ENCODE measurements around the gene CD34. TPM values are rescaled to one million over a fixed set of nuclear protein-coding genes. Genes with fewer than 3 reads are reported as not detected.
A peak's percentile ranks its signal among the peaks of the same experiment; 100 is the strongest.

The CD34 gene
- total RNA-seq, 6 experiments from 2014 or later: 0.70 to 2.7 (median 2.2) TPM

- intact Hi-C loops (cut with DNase I): loop anchor here (5.0 kb wide), 1 partner anchor 38 kb away; no protein-coding TSS in a partner anchor
- H3K27me3 ChIP-seq: no peaks in the 10 kb centered on the region
- H3K4me3 ChIP-seq: no peak overlapping the region
- TF ChIP-seq POLR2A (IDR thresholded peaks at IDR 0.05): no peak
- TF ChIP-seq, protein P1, sequence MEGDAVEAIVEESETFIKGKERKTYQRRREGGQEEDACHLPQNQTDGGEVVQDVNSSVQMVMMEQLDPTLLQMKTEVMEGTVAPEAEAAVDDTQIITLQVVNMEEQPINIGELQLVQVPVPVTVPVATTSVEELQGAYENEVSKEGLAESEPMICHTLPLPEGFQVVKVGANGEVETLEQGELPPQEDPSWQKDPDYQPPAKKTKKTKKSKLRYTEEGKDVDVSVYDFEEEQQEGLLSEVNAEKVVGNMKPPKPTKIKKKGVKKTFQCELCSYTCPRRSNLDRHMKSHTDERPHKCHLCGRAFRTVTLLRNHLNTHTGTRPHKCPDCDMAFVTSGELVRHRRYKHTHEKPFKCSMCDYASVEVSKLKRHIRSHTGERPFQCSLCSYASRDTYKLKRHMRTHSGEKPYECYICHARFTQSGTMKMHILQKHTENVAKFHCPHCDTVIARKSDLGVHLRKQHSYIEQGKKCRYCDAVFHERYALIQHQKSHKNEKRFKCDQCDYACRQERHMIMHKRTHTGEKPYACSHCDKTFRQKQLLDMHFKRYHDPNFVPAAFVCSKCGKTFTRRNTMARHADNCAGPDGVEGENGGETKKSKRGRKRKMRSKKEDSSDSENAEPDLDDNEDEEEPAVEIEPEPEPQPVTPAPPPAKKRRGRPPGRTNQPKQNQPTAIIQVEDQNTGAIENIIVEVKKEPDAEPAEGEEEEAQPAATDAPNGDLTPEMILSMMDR (IDR thresholded peaks at IDR 0.05): no peak
- 83% methylated on average over 6 of the region's 6 CpGs for WGBS (ENCODE audit: insufficient coverage, low coverage, low lambda C conversion rate, missing lambda C conversion rate)
- H3K27ac ChIP-seq: no peak overlapping the region
- H3K9me3 ChIP-seq: no peaks in the 10 kb centered on the region
- no peak for ATAC-seq
- H3K36me3 ChIP-seq: no peaks in the 10 kb centered on the region
- H3K4me1 ChIP-seq: no peaks in the 10 kb centered on the region
- no peak for DNase-seq
Observed at GRCh38 chr1:207869859-207870258, 41.1 kb downstream of the CD34 start.

- Histone ChIP-seq H3K4me3 (peak overlapping the region; percentile 57 to 75 (median 74)), H3K27ac (peak overlapping the region; percentile 82 to 93 (median 84)), H3K4me1 (peaks cover 0 to 3% (median 0%) of the 10 kb centered on the region in 4 donors), H3K9me3 (no peaks in the 10 kb centered on the region), H3K27me3 (no peaks in the 10 kb centered on the region), H3K36me3 (no peaks in the 10 kb centered on the region)
- peak; percentile 79 to 85 (median 80) for DNase-seq
- TF ChIP-seq, protein P1 (IDR thresholded peaks at IDR 0.05): peak; percentile 78 to 99 (median 88)
- TF ChIP-seq POLR2A (IDR thresholded peaks at IDR 0.05): peak; percentile 69
- intact Hi-C loops (cut with DNase I): loop anchor here (5.0 kb wide), 1 partner anchor 37 kb away; no protein-coding TSS in a partner anchor
- peak; percentile 80 to 89 (median 87) for ATAC-seq
- WGBS (ENCODE audit: insufficient coverage, low coverage, low lambda C conversion rate, missing lambda C conversion rate): 2% methylated on average over 16 of the region's 87 CpGs
Observed at GRCh38 chr1:207868774-207869721, 41.9 kb downstream of the CD34 start.

DNA sequence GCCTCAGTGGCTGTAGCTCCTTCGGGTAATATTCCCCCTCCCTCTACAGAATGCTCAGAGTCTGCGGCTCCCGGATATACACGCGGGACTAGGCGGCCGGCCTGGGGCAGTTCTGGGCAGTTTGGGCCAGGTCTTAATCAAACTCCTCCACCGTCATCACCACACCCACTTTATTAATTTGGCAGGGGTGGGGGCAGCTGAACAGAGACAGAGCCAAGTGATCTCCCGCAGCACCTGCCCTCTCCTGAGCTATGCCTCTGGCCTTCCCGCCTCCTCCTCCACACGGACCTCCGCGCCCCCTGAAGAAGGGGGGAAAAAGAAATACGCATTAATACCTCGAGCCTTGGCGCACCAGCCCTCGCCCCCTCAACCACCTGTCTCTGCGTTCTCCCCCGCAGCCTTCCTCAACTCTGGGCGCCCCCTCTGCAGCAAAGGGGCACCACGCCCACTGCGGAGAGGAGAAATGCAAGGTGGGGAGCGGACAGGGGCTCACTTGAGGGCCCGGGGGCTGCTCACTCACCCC, 42.6 kb downstream of the CD34 start:
- Histone ChIP-seq H3K4me1 (peaks cover 0 to 3% (median 0%) of the 10 kb centered on the region in 4 donors), H3K36me3 (no peaks in the 10 kb centered on the region), H3K27me3 (no peaks in the 10 kb centered on the region), H3K27ac (peak overlapping the region; percentile 82 to 93 (median 84)), H3K4me3 (peak overlapping the region; percentile 57 to 75 (median 74)), H3K9me3 (no peaks in the 10 kb centered on the region)
- intact Hi-C loops (cut with DNase I): loop anchor here (5.0 kb wide), 1 partner anchor 36 kb away; no protein-coding TSS in a partner anchor
- ATAC-seq: peak; percentile 25 to 53 (median 42)
- WGBS (ENCODE audit: insufficient coverage, low coverage, low lambda C conversion rate, missing lambda C conversion rate): 20% methylated on average over 9 of the region's 24 CpGs
- no peak for TF ChIP-seq POLR2A (IDR thresholded peaks at IDR 0.05)
- TF ChIP-seq, protein P1 (IDR thresholded peaks at IDR 0.05): no peak
- DNase-seq: peak; percentile 58 to 73 (median 61)

GRCh38 chr1:207867136-207868109, 43.5 kb downstream of the CD34 start:
- H3K27ac ChIP-seq: peak overlapping the region; percentile 82 to 93 (median 84)
- intact Hi-C loops (cut with DNase I): loop anchor here (5.0 kb wide), 1 partner anchor 35 kb away; no protein-coding TSS in a partner anchor
- H3K4me3 ChIP-seq: peak overlapping the region; percentile 57 to 75 (median 74)
- DNase-seq (peak; percentile 46 to 68 (median 63)), ATAC-seq (peak; percentile 6 to 36 (median 26))
- H3K9me3 ChIP-seq: no peaks in the 10 kb centered on the region
- WGBS (ENCODE audit: insufficient coverage, low coverage, low lambda C conversion rate, missing lambda C conversion rate): 44% methylated on average over 8 of the region's 19 CpGs
- no peaks in the 10 kb centered on the region for H3K27me3 ChIP-seq
- TF ChIP-seq, protein P1 (IDR thresholded peaks at IDR 0.05): no peak
- no peak for TF ChIP-seq POLR2A (IDR thresholded peaks at IDR 0.05)
- H3K4me1 ChIP-seq: peaks cover 0 to 3% (median 0%) of the 10 kb centered on the region in 4 donors
- no peaks in the 10 kb centered on the region for H3K36me3 ChIP-seq

Data from right lobe of liver (tissue), 6 donors.